Neural cell (in vitro differentiated cells): Measurements from ENCODE around the gene STRA6. TPM values are rescaled to one million over a fixed set of nuclear protein-coding genes. Genes with fewer than 3 reads are reported as not detected.

Source experiments
- H2AFZ ChIP-seq: fragments of 200-600, 300-800 bp; sonication (generic), shearing (Covaris generic); 2 replicates; pipeline ENCODE4 v1.6.0; 2014; ENCODE audit warnings: low read depth, mild to moderate bottlenecking, antibody characterized with exemption, low read length, moderate library complexity
- H3F3A ChIP-seq: fragments of 200-600 bp; shearing (Covaris generic); 2 replicates; pipeline ENCODE4 v1.6.1; 2016; ENCODE audit warnings: mild to moderate bottlenecking, moderate library complexity, mixed read lengths, antibody characterized with exemption, low read length; ENCODE audit not compliant: insufficient read depth, poor library complexity, severe bottlenecking
- H3K27ac ChIP-seq: fragments of 200-600, 300-800 bp; sonication (generic), shearing (Covaris generic); 2 replicates; pipeline ENCODE4 v1.5.1; 2014; ENCODE audit warnings: mild to moderate bottlenecking, low read length, moderate library complexity
- H3K27me3 ChIP-seq: fragments of 300-800, 200-600 bp; sonication (generic), shearing (Covaris generic); 2 replicates; pipeline ENCODE4 v1.6.0; 2014; ENCODE audit warnings: mild to moderate bottlenecking, low read depth, low read length, moderate library complexity; ENCODE audit not compliant: insufficient read depth
- H3K36me3 ChIP-seq: fragments of 300-800, 200-600 bp; sonication (generic), shearing (Covaris generic); 2 replicates; pipeline ENCODE4 v1.5.1; 2014; ENCODE audit warnings: mild to moderate bottlenecking, antibody characterized with exemption, low read length, moderate library complexity; ENCODE audit not compliant: insufficient read depth
- H3K4me2 ChIP-seq: fragments of 300-800, 200-600 bp; sonication (generic), shearing (Covaris generic); 2 replicates; pipeline ENCODE4 v1.6.0; 2014; ENCODE audit warnings: mild to moderate bottlenecking, low read length
- H3K4me3 ChIP-seq: fragments of 300-800, 200-600 bp; sonication (generic), shearing (Covaris generic); 2 replicates; pipeline ENCODE4 v1.5.1; 2014; ENCODE audit warnings: mild to moderate bottlenecking, low read length, moderate library complexity
- H3K79me2 ChIP-seq: fragments of 200-600 bp; shearing (Covaris generic); replicated peaks from 2 replicates; pipeline ENCODE4 v1.6.0; 2014; ENCODE audit warnings: mild to moderate bottlenecking, low read length, moderate library complexity; ENCODE audit not compliant: insufficient read depth
- H3K9ac ChIP-seq: fragments of 300-800, 200-600 bp; sonication (generic), shearing (Covaris generic); 2 replicates; pipeline ENCODE4 v1.6.1; 2016; ENCODE audit warnings: mild to moderate bottlenecking, low read length, mixed read lengths
- H3K9me2 ChIP-seq: fragments of 200-600 bp; shearing (Covaris generic); 2 replicates; pipeline ENCODE4 v1.6.1; 2016; ENCODE audit warnings: mild to moderate bottlenecking, low read length, mixed read lengths; ENCODE audit not compliant: insufficient read depth
- H3K9me3 ChIP-seq: fragments of 200-600, 300-800 bp; sonication (generic), shearing (Covaris generic); 2 replicates; pipeline ENCODE4 v1.6.1; 2016; ENCODE audit warnings: mild to moderate bottlenecking, mixed run types, low read length, moderate library complexity, mixed read lengths
- H4K20me1 ChIP-seq: fragments of 200-600 bp; shearing (Covaris generic); 2 replicates; pipeline ENCODE4 v1.6.1; 2016; ENCODE audit warnings: mild to moderate bottlenecking, mixed run types; ENCODE audit not compliant: insufficient read depth
- CTCF ChIP-seq: fragments of 450-650 bp; IDR thresholded peaks from 2 replicates; pipeline ENCODE4 v1.5.1; 2014; ENCODE audit warnings: antibody characterized with exemption, mild to moderate bottlenecking, moderate library complexity; ENCODE audit not compliant: poor library complexity, severe bottlenecking
- EP300 ChIP-seq: fragments of 450-650 bp; conservative IDR thresholded peaks from 2 replicates; pipeline ENCODE4 v1.6.1; 2014; ENCODE audit warnings: antibody characterized with exemption, mild to moderate bottlenecking, moderate library complexity; ENCODE audit not compliant: poor library complexity, severe bottlenecking
- EZH2 ChIP-seq: fragments of 200-600, 300-800 bp; shearing (Covaris generic), sonication (generic); IDR thresholded peaks from 2 replicates; pipeline ENCODE4 v1.6.1; 2014; ENCODE audit warnings: antibody characterized with exemption, low read length, borderline replicate concordance, mild to moderate bottlenecking; ENCODE audit not compliant: insufficient read depth, poor library complexity, severe bottlenecking
- POLR2AphosphoS5 ChIP-seq: IDR thresholded peaks from 2 replicates; pipeline ENCODE4 v1.6.1; 2012
- RAD21 ChIP-seq: fragments of 450-650 bp; conservative IDR thresholded peaks from 2 replicates; pipeline ENCODE4 v1.6.1; 2014; ENCODE audit warnings: antibody characterized with exemption, mild to moderate bottlenecking, moderate library complexity
- REST ChIP-seq: IDR thresholded peaks from 2 replicates; pipeline ENCODE4 v1.6.1; 2012; ENCODE audit warnings: borderline replicate concordance
- TAF1 ChIP-seq: IDR thresholded peaks from 2 replicates; pipeline ENCODE4 v1.6.1; 2012; ENCODE audit warnings: low read depth
- polyA plus RNA-seq: library from polyadenylated mRNA; depleted of rRNA; stranded (reverse); fragments of >200 nt; gene quantifications from 2 replicates; pipeline ENCODE4 v1.2.3, GENCODE V29; 2014

STRA6 gene
- polyA plus RNA-seq, 1 donor from 2014 or later = 4.4 TPM

- peaks cover 31% of the 10 kb centered on the region for H3K36me3 ChIP-seq
- peaks cover 10% of the 10 kb centered on the region for H3F3A ChIP-seq
- H3K4me2 ChIP-seq = peak overlapping the region; percentile 41
- peak overlapping the region; percentile 100 for H3K27ac ChIP-seq
- peaks cover 92% of the 10 kb centered on the region for H3K79me2 ChIP-seq
- H4K20me1 ChIP-seq = no peaks in the 10 kb centered on the region
- peak overlapping the region; percentile 100 for H3K9ac ChIP-seq
- TF ChIP-seq RAD21 (peak; percentile 17), POLR2AphosphoS5 (peak; percentile 60), EZH2 (no peak), TAF1 (peak; percentile 43)
- no peaks in the 10 kb centered on the region for H3K9me2 ChIP-seq
- H3K4me3 ChIP-seq = peak overlapping the region; percentile 95
- H3K9me3 ChIP-seq = peaks cover 33% of the 10 kb centered on the region
- no peaks in the 10 kb centered on the region for H3K27me3 ChIP-seq
- H2AFZ ChIP-seq = no peak overlapping the region
Observed at GRCh38 chr15:74132681-74133651, 69.6 kb downstream of the STRA6 start.

GRCh38 chr15:74131628-74132413, 70.8 kb downstream of the STRA6 start:
- Histone ChIP-seq H3K27ac (peak overlapping the region; percentile 100), H3K9me3 (peaks cover 30% of the 10 kb centered on the region), H3K9me2 (no peaks in the 10 kb centered on the region), H3F3A (peaks cover 13% of the 10 kb centered on the region), H4K20me1 (no peaks in the 10 kb centered on the region), H3K4me2 (peak overlapping the region; percentile 94), H3K36me3 (peaks cover 31% of the 10 kb centered on the region), H3K27me3 (no peaks in the 10 kb centered on the region), H3K79me2 (peaks cover 89% of the 10 kb centered on the region), H3K4me3 (peak overlapping the region; percentile 95), H3K9ac (peak overlapping the region; percentile 100), H2AFZ (no peak overlapping the region)
- no peak for TF ChIP-seq CTCF
- TF ChIP-seq EP300 = no peak
- no peak for TF ChIP-seq TAF1
- peak; percentile 10 for TF ChIP-seq POLR2AphosphoS5
- TF ChIP-seq REST = peak; percentile 79
